GM21619 (cell line): ENCODE measurements around the gene XYLB.
"Not testable (repeated sequence)": the region's sequence is repeated elsewhere in the genome, so short reads cannot be mapped to it uniquely, and the experiment has no call there.

ENCODE experiments used
- ATAC-seq: cut with Tn5 transposase; IDR thresholded peaks from one replicate; pipeline ENCODE4 v1.9.1; 2021; ENCODE audit not compliant: unreplicated experiment

The XYLB gene

DNA sequence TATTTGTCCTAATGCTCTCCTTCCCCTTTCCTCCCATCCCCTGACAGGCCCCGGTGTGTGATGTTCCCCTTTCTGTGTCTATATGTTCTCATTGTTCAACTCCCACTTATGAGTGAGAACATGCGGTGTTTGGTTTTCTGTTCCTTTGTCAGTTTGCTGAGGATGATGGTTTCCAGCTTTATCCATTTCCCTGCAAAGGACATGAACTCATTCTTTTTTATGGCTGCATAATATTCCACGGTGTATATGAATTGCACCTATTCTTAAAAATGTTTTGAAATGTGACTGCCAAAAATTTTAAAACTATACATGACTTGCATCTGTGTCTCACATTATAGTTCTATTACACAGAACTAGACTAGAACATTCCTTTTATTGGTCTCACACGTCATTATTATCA, 25.9 kb upstream of the XYLB start:
- not testable (repeated sequence) for ATAC-seq

DNA sequence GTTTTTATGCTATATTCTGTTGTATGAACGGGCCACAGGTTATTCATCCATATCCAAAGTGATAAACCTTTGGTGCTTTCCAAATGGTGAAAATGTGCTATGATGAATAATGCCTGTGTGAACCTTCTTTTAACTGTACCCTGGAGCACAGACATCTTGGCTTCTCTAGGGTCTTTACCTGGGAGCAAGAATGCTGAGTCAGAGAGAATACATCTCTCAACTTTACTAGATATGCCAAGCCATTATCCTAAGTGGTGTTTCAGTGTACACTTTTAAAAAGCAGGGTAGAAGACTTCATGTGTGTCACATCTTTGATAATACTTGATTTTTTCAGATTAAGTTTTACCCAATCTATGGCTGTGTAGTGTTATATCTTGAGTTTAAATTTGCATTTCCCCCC, 23.5 kb upstream of the XYLB start:
- no peak for ATAC-seq

DNA sequence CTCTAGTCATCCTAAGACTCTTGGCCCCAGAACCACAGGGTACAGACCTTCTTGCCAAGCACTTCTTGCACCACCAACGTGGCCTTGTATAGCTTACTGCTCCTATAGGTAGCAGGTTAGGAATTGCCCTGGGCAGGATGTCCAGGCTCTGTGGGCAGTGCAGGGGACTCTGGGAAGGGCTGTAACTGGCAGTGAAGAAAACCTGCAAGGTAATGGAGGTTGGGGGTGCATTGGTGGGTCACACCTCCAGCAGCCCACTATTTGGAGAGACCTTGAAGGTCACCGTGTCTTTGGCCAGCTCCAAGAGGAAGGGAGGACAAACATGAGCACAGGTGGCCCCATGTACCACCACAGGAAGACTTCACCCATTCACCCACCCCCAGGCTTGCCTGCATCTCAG, 21.3 kb upstream of the XYLB start:
- no peak for ATAC-seq

DNA sequence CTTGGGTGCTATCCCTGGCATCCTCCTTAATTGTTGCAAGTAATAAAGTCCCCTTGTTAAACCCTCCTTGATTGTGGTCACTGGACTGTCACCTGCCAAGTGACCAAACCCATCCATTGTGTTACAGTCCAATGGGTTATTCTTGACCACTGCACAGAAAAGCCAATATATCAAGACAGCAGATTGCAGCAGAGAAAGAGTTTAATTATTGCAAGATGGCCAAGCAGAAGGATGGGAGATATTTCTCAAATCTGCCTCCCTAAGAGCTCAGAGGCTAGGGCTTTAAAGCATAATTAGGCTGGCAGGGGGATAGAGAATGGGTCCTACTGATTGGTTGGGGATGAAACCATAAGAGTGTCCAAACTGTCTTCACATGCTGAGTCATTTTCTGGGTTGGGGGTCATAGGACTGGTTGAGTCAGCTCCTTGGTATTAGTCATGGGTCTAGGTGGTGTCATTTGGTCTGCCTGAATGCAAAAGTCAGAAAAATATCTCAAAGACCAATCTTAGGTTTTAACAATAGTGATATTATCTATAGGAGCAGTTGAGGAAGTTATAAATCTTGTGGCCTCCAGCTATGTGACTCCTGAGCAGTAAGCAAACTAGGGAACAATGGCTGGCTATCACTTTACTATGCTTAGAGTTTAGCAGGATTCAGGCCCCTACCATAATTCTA, 19.1 kb upstream of the XYLB start:
- no peak for ATAC-seq

DNA sequence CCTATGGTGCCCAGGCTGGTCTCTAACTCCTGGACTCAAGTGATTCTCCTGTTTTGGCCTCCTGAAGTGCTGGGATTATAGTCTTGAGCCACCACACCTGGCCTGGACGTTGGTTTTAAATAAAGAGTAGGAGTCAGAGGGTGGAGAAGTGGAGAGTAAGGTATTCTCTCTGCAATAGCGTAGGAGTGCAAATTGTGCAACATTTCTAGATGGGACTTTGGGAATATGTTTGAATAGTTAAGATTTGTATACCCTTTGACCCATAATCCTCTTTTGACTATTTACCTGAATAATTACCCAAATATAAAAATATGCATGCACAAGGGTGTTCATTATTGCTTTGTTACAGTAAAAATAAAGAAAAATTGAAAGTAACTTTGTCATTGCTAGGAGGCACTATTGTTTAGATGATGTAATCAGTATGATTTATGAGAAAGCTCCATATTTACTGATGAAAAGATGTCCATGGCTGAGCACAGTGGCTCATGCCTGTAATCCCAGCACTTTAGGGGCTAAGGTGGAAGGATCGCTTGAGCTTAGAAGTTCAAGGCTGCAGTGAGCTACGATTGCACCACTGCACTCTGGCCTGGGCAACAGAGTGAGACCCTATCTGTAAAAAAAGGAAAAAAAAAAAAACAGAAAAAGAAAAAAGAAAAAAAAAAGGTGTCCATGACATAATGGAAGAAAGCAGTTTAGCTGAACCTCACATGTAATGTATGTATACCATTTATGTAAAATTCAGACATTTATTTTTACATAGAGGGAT, 15.1 kb upstream of the XYLB start:
- no peak for ATAC-seq

DNA sequence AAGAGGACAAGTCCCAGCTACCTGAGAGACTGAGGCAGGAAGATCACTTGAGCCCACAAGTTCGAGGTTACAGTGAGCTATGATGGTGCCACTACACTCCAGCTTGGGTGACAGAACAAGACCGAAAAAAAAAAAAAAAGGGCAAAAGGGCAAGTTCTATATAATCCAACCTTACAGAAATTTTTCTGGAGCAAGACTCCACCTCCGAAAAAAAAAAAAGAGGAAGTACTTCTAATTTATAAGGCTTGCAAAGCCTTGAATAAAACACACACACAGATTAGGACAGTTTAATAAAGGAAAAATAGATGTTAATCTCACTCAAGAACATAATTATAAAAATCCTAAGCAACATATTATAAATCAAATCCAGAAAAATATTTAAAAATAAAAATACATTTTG, 14.4 kb upstream of the XYLB start:
- no peak for ATAC-seq

DNA sequence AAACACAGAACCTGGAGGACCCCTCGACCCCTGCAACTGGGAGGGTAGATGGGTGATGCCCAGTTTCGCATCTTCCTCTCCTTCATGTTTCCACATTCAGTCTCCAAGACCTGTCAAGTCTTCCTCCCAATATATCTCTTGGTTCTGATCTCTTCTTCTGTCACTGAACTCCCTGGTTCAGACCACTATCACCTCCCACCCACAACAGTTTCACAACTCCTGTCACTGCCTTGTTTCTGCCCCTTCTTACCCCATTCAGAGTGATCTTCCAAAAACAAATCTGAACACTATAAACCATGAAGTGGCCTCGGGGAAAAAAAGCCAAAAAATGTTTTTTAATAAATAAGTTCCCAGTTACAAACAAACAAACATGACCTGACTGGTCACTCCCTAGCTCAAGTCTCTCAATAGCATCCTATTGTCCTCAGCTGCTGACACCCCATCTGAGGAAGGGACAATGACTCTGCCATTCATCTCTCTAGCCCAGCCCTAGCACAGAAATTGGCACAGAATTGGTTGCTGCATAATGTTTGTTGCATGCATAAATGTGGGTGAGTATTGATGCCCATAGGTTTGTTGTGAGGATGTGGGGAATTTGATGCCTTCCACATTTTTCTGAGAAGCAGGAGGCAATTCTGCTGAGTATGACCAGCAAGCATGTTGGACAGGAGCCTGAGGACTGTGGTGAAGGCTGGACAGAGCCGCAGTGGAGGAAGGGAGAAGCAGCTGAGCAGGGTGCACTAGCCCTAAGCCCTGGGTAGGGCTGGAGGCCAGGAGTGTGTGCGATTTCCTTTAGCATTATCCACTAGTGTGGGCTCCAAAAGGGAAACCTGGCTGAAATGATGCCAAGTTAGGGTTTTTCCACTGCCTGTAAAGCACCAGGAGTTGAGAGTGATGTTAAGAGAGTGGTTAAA, 12.2 kb upstream of the XYLB start:
- ATAC-seq = no peak

DNA sequence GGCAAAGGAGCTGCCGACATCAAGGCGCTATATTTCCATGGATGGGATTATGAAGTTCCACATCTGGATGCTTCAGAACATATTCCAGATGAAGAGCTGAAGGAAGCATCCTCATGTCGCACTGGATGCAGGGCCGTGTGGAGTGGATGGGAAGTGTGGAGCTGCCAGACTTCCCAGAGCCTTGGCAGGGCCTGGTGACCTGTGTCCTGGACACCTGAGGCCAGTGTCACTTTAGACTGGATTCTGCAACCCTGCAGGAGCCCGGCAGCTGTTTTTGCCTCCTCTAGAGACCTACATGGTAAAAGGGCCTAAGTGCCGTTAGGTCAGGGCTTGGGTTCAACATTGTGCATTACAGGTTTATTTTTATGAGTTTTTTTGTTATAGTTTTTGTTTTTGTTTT, 11.3 kb upstream of the XYLB start:
- ATAC-seq = no peak

DNA sequence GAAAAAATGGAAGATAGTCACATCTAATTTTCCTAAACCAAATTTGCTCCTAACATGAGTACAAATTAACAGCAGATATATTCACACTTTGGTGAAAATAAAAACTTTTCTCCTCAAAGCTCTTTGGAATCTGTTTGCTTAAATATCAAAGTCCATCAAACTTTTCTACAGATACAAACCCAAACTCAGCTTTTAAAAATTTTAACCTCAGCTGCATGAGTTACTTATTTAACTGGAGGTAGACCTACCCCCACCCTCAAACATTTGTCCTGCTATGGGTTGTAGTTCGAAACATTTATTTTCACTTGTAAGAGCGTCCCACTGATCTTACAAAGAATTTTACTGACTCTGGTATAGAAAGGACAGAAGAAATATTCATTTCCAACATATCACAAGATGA, 8.9 kb upstream of the XYLB start:
- no peak for ATAC-seq

DNA sequence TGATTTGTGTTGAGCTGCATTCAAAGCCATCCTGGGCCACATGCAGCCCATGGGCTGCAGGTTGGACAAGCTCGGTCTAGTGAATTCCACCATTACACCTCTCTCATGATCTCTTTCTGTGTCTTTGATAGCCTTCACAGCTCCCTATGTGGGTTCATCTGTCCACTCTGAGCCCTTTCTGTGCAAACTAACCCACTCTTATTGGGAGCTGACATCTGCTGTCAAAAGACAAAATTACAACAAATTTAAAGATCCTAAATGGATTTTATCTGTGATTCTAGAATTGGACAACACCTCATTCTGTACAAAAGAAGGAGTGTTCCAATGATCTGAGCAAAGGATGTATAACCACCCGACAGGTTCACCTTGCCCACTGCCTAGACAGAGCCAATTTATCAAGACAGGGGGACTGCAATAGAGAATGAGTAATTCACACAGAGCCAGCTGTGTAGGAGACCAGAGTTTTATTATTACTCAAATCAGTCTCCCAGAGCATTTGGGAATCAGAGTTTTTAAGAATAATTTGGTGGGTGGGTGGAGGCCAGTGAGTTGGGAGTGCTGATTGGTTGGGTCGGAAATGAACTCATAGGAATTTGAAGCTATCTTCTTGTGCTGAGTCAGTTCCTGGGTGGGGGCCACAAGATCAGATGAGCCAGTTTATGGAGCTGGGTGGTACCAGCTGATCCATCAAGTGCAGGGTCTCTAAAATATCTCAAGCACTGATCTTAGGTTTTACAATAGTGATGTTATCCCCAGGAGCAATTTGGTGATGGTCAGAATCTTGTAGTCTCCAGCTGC, 2.6 kb upstream of the XYLB start:
- no peak for ATAC-seq

DNA sequence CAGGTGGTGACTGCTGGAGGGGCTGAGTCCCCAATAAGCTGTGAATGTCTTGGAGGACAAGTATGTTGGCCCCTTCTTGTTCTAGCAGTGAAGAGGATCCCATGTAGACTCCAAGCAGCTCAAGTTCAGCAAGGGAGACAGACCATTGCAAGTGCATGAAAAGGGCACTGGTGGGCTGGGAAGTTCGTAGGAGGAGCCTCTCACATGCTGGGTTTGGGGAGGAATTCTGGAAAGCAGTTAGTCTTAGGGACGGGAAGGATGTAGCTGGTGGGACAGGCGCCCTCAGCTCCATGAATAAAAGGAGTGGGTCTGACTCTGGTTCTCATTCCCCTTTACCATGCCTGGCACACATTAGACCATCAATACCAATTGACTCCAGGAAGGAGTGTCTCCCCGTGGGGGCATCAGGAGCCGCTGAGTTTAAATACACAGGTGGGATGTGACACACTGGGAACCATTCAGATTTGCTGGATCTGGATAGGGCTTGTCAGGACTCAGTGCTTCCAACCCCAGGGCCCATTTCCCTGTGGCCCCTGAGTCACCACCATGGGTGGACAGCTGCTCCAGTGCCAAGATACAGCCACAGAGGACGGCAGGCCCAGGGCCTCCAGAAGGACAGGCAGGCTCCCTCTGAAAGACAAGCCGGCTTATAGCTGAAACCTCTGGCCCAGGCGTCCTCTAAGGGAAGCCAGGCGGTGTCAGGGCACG, 552 bp upstream of the XYLB start:
- ATAC-seq = peak; percentile 29

DNA sequence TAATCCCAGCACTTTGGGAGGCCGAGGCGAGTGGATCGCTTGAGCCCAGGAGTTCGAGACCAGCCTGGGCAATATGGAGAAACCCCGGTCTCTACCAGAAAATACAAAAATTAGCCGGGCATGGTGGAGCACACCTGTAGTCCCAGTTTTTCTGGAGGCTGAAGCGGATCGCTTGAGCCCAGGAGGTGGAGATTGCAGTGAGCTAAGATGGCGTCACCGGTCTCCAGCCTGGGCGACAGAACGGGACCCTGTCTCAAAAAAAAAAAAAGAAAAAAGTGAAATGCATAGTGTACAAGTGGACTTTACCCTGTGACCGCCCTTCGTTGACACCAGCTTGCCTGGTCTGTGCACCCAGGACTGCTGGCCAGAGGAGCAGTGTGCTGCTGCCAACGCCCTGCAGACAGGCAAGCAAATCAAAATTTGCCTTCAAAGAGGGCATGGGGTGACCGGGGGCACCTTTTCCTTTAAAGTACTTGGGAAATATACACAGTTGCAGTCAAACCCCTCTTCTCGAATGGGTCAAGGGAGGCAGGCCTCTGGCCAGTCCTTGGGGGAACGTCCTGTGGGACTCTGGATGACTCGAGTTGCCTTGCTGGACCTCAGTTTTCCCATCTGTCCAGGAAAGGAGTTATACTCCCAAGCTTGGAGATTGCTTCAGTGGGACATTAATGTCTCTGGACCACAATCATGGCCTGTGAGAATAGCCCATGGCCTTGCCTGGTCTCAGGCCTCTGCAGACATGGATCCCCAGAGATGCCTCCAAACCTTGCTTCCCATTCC, 1.0 kb downstream of the XYLB start:
- no peak for ATAC-seq

DNA sequence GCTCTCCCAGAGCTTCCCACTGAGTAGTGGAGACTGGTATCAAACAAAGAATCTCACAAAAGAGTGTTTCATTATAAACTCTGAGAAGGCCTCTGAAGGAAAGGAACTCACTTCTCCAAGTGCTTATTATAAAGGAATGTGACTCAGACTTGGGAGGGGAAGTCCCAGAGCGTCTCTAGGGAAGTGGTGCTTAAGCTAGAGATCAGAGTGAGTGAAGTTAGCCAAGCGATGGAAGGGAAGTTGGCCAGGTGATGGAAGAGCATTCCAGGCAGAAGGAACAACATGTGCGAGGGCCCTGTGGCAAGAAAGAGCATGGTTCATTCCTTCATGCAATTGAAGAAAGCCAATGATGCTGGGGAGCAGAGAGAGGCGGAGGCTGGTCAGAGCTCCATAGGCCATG, 2.3 kb downstream of the XYLB start:
- ATAC-seq = no peak

DNA sequence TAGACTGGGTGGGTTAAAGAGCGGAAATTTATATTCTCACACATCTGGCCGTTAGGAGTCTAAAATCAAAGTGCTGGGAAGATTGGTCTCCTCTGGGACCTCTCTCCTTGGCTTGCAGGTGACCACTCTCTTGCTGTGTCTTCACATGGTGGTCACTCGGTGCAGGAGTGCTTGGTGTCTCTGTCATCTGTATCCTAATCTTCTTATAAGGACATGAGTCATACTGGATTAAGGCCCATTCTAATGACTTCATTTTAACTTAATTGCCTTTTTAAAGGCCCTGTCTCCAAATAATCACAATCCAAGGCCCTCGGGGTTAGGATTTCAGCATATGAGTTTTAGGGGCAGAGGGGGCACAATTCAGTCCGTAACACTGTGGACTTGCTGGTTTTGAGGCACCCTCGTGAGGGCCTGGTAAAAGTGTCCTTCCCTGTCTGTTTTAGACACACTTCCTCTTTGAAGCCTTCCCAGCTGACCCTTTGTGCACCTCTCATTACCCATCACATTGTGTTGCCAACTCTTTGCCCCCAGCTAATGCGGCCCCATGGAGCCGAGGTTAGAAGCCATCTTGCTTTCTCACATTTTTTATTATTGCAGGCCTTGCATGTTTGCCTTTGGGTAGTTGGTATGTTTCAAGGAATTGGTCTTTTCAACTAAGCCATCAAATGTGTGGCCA, 3.2 kb downstream of the XYLB start:
- ATAC-seq = no peak

DNA sequence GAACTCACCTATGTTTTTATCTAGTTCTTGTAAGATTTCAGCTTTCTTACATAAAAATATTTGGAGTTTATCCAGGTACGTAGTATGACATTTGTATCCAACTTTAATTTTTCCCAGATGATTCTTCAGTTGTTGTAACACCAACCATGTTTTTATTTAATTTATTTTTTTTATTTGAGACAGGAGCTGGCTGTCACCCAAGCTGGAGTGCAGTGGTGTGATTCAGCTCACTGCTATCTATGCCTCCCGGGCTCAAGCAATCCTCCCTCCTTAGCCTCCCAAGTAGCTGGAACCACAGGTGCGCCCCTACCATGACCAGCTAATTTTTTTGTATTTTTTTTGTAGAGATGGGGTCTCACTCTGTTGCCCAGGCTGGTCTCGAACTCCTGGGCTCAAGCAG, 6.6 kb downstream of the XYLB start:
- no peak for ATAC-seq

DNA sequence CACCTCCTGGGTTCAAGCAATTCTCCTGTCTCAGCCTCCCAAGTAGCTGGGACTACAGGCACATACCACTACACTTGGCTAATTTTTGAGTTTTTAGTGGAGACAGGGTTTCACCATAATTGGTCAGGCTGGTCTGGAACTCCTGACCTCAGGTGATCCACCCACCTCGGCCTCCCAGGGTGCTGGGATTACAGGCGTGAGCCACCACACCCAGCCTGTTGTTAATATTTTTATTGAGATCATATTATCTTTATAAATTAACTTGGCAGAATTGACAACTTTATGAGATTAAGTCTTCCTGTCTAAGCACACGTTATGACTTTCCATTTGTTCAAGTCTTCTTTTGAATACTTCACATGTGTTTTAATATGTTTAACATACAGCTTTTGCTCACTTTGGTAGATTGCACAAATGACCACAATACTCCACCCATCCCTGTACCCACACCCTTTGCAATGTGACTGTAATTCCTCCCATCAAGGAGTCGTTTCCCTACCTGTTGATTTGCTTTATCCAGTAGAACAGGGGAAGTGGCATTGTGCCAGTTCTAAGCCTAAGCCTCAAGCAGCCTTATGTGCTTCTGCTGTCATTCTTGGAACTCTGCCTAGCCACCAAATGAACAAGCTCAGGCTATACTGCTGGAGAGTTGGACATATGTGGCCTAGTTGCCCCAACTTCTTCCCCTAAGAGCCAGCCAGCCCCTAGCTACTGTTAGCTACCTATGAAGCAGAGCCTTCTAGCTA, 8.2 kb downstream of the XYLB start:
- ATAC-seq = no peak

DNA sequence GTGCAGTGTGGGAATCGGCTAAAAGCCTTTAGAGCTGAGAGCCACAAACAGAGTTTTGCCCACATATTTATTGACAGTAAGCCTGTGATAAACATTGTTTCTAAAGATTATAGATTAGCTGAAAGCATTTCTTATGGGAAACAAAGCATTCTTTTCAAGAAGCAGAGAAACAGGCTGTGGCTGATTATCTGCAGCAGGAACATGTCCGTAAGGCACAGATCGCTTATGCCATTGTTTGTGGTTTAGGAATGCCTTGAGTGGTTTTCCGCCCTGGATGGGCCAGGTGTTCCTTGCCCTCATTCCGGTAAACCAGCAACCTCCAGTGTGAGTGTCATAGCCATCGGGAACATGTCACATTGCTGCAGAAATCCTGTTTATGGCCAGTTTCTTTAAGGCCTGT, 12.5 kb downstream of the XYLB start:
- no peak for ATAC-seq

DNA sequence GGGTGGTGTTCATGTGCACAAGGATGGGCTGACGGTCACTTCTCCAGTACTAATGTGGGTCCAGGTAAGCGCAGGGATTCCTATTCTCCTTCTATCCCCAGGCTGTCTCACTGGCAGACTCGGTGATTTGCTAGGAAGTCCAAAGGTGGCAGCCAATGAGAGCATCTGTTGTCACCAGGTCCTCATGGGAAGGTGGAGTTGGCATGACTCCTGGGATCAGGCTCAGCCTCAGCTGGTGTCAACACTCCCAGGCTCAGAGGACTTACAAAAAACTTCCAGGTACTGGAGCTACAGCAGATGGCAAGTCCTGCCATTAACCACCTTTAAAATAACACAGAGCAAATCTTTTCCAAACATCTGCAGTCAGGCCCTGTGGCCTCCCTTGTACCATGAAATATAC, 13.8 kb downstream of the XYLB start:
- no peak for ATAC-seq
